ENCODE measurements around the gene MAP3K1. TPM values are rescaled to one million over a fixed set of nuclear protein-coding genes. Genes with fewer than 3 reads are reported as not detected.

MAP3K1 gene
- total and polyA plus RNA-seq, 2 experiments from 2014 or later, result 12.0 to 38.2 TPM

- TF ChIP-seq, protein P1, sequence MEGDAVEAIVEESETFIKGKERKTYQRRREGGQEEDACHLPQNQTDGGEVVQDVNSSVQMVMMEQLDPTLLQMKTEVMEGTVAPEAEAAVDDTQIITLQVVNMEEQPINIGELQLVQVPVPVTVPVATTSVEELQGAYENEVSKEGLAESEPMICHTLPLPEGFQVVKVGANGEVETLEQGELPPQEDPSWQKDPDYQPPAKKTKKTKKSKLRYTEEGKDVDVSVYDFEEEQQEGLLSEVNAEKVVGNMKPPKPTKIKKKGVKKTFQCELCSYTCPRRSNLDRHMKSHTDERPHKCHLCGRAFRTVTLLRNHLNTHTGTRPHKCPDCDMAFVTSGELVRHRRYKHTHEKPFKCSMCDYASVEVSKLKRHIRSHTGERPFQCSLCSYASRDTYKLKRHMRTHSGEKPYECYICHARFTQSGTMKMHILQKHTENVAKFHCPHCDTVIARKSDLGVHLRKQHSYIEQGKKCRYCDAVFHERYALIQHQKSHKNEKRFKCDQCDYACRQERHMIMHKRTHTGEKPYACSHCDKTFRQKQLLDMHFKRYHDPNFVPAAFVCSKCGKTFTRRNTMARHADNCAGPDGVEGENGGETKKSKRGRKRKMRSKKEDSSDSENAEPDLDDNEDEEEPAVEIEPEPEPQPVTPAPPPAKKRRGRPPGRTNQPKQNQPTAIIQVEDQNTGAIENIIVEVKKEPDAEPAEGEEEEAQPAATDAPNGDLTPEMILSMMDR (IDR thresholded peaks at IDR 0.05; ENCODE audit: poor library complexity), result no peak
- TF ChIP-seq EZH2phosphoT487 (IDR thresholded peaks at IDR 0.05; ENCODE audit: low read depth, severe bottlenecking, unreplicated experiment), result no peak
- no peak for TF ChIP-seq EZH2 (IDR thresholded peaks at IDR 0.05; ENCODE audit: borderline replicate concordance)
These were observed 94.2 kb downstream of the MAP3K1 start, which contains the start of gene SETD9 for GRCh38 chr5:56909294-56910209. TSS of gene SETD9 (plus strand) at chr5:56909596. CDS start at chr5:56909646, 50 bp downstream.

DNA sequence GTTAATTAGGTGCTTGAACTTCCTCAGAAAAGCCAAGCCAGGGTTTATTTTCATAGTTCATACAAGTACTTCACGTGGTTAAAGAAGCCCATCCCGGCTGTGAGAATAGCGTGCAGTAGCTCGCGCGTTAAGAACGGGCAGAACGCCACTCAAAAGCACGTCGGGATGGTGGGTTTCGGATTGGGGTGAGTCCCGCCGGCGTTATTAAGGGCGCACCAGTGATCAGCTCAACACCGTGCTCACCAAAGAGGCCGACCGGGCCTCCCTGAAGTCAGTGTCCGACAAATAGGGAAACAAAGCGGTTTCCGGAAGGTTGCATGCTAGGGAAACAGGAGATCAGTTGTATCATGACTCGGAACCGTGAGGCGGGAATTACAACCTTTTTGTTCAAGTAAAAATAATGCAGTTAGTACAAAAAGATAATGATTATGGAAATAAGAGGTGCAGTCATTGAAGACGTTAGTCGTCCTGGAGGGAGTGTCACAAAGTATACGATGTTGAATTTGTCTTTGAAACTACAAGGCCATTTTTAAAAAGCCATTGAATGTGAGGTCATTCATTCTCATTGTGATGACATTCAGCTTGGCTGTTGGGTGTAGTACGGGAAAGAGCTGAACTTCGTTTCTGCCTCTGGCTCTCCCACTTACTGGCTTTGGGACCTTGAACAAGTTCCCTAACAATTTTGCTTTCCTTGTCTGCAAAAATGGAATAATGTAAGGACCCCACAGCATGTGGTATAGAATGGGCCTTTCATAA, 95.0 kb downstream of the MAP3K1 start:
- Histone ChIP-seq H3K79me2 (peaks cover 14% of the 10 kb centered on the region), H3K4me3 (peak overlapping the region; percentile 32), H2AFZ (peak overlapping the region; percentile 50), H3K27ac (peak overlapping the region; percentile 91), H3K9me3 (ENCODE audit: low read depth) (no peaks in the 10 kb centered on the region), H3K9me2 (replicated peaks; ENCODE audit: insufficient read depth) (no peaks in the 10 kb centered on the region), H3K4me1 (ENCODE audit: insufficient read depth) (peaks cover 8% of the 10 kb centered on the region), H4K20me1 (ENCODE audit: insufficient read depth, poor library complexity, severe bottlenecking) (no peaks in the 10 kb centered on the region), H3K27me3 (no peaks in the 10 kb centered on the region), H3K4me2 (peak overlapping the region; percentile 71), H3K36me3 (replicated peaks; ENCODE audit: insufficient read depth, low read depth) (no peaks in the 10 kb centered on the region)
- no peak for DNase-seq (ENCODE audit: low spot score)
- TF ChIP-seq, protein P1 (IDR thresholded peaks at IDR 0.05; ENCODE audit: poor library complexity), result no peak
- TF ChIP-seq EZH2 (IDR thresholded peaks at IDR 0.05; ENCODE audit: borderline replicate concordance), result no peak
- TF ChIP-seq EZH2phosphoT487 (IDR thresholded peaks at IDR 0.05; ENCODE audit: low read depth, severe bottlenecking, unreplicated experiment), result no peak
- 1% methylated on average over 29 of the region's 29 CpGs for WGBS (ENCODE audit: low lambda C conversion rate, missing lambda C conversion rate)

More at GRCh38 chr5:56909294-56910209, 94.2 kb downstream of the MAP3K1 start, which contains the start of gene SETD9:
- no peaks in the 10 kb centered on the region for H3K9me3 ChIP-seq (ENCODE audit: low read depth)
- no peaks in the 10 kb centered on the region for H3K9me2 ChIP-seq (replicated peaks; ENCODE audit: insufficient read depth)
- H2AFZ ChIP-seq, result peak within 1 kb of the TSS; percentile 75
- no peaks in the 10 kb centered on the region for H4K20me1 ChIP-seq (ENCODE audit: insufficient read depth, poor library complexity, severe bottlenecking)
- under 1% methylated on average over 64 of the region's 84 CpGs for WGBS (ENCODE audit: low lambda C conversion rate, missing lambda C conversion rate)
- peak within 1 kb of the TSS; percentile 75 for H3K4me2 ChIP-seq
- H3K27ac ChIP-seq, result peak within 1 kb of the TSS; percentile 98
- DNase-seq (ENCODE audit: low spot score), result peak; percentile 100
- no peaks in the 10 kb centered on the region for H3K36me3 ChIP-seq (replicated peaks; ENCODE audit: insufficient read depth, low read depth)
- H3K27me3 ChIP-seq, result no peaks in the 10 kb centered on the region
- peak within 1 kb of the TSS; percentile 32 for H3K4me3 ChIP-seq
- H3K4me1 ChIP-seq (ENCODE audit: insufficient read depth), result peaks cover 8% of the 10 kb centered on the region
- H3K79me2 ChIP-seq, result peaks cover 14% of the 10 kb centered on the region

- Histone ChIP-seq H3K9me3 (ENCODE audit: low read depth) (no peaks in the 10 kb centered on the region), H4K20me1 (ENCODE audit: insufficient read depth, poor library complexity, severe bottlenecking) (no peaks in the 10 kb centered on the region), H3K27me3 (no peaks in the 10 kb centered on the region), H3K36me3 (replicated peaks; ENCODE audit: insufficient read depth, low read depth) (no peaks in the 10 kb centered on the region), H2AFZ (no peak overlapping the region), H3K79me2 (peaks cover 14% of the 10 kb centered on the region), H3K4me2 (no peak overlapping the region), H3K9me2 (replicated peaks; ENCODE audit: insufficient read depth) (no peaks in the 10 kb centered on the region), H3K27ac (no peak overlapping the region), H3K4me1 (ENCODE audit: insufficient read depth) (peaks cover 8% of the 10 kb centered on the region), H3K4me3 (no peak overlapping the region)
- no peak for DNase-seq (ENCODE audit: low spot score)
- WGBS (ENCODE audit: low lambda C conversion rate, missing lambda C conversion rate), result 92% methylated on average over 3 of the region's 3 CpGs
- TF ChIP-seq, protein P1 (IDR thresholded peaks at IDR 0.05; ENCODE audit: poor library complexity), result no peak
- no peak for TF ChIP-seq EZH2 (IDR thresholded peaks at IDR 0.05; ENCODE audit: borderline replicate concordance)
These were observed 98.4 kb downstream of the MAP3K1 start for GRCh38 chr5:56913766-56914165.
